Endodermal cell (in vitro differentiated cells): Measurements from ENCODE around the gene UNC13C. TPM values are rescaled to one million over a fixed set of nuclear protein-coding genes. Genes with fewer than 3 reads are reported as not detected.
A peak's percentile ranks its signal among the peaks of the same experiment; 100 is the strongest.

Experiments
- DNase-seq: peaks from one replicate; pipeline ENCODE4 v3.0.0-alpha.2; 2017
- H3K27ac ChIP-seq: 2 replicates; pipeline ENCODE4 v1.5.1; 2013; ENCODE audit warnings: mild to moderate bottlenecking, low read depth, low read length, moderate library complexity
- H3K27me3 ChIP-seq: 2 replicates; pipeline ENCODE4 v1.6.1; 2013; ENCODE audit warnings: mild to moderate bottlenecking, low read length, moderate library complexity; ENCODE audit not compliant: insufficient read depth, control insufficient read depth, poor library complexity, severe bottlenecking
- H3K36me3 ChIP-seq: 2 replicates; pipeline ENCODE4 v1.7.0; 2013; ENCODE audit warnings: mild to moderate bottlenecking, low read length, moderate library complexity; ENCODE audit not compliant: control insufficient read depth, insufficient read depth
- H3K4me1 ChIP-seq: one replicate; pipeline ENCODE4 v1.7.0; 2013; ENCODE audit warnings: low read length; ENCODE audit not compliant: control insufficient read depth, insufficient read depth
- H3K4me3 ChIP-seq: 2 replicates; pipeline ENCODE4 v1.5.1; 2013; ENCODE audit warnings: mild to moderate bottlenecking, low read length, moderate library complexity
- H3K9ac ChIP-seq: 2 replicates; pipeline ENCODE4 v1.6.1; 2013; ENCODE audit warnings: mild to moderate bottlenecking, low read length, moderate library complexity; ENCODE audit not compliant: poor library complexity, severe bottlenecking; ENCODE audit errors: extremely low read depth
- H3K9me3 ChIP-seq: 2 replicates; pipeline ENCODE4 v1.6.1; 2013; ENCODE audit warnings: mild to moderate bottlenecking, low read length, moderate library complexity; ENCODE audit not compliant: control insufficient read depth
- H3K27ac Mint-ChIP-seq: 2 replicates; pipeline ENCODE4 v1.8.0; 2020; ENCODE audit warnings: mixed read lengths
- H3K27me3 Mint-ChIP-seq: 2 replicates; pipeline ENCODE4 v1.8.0; 2021; ENCODE audit warnings: mild to moderate bottlenecking, mixed read lengths; ENCODE audit not compliant: insufficient read depth
- H3K36me3 Mint-ChIP-seq: 2 replicates; pipeline ENCODE4 v1.8.0; 2020; ENCODE audit warnings: low read depth, mixed read lengths
- H3K4me1 Mint-ChIP-seq: 2 replicates; pipeline ENCODE4 v1.8.0; 2020; ENCODE audit warnings: mixed read lengths
- H3K4me3 Mint-ChIP-seq: 2 replicates; pipeline ENCODE4 v1.8.0; 2020; ENCODE audit warnings: mild to moderate bottlenecking, moderate library complexity, mixed read lengths
- H3K9me3 Mint-ChIP-seq: 2 replicates; pipeline ENCODE4 v1.8.0; 2020; ENCODE audit warnings: mild to moderate bottlenecking, mixed read lengths
- WGBS, 2 experiments: methylation state at CpG; one replicate each; pipeline versions ENCODE4 v1.1.5 to v1.1.7; 2013; ENCODE audit warnings: missing lambda C conversion rate in 2 of 2, mixed read lengths in 1 of 2; ENCODE audit not compliant: insufficient coverage in 1 of 2, insufficient read length in 1 of 2; 5-methylcytosine and 5-hydroxymethylcytosine counted together
- total RNA-seq, 2 donors: library from RNA; stranded (reverse); fragmentation: NEBNext Ultra II Directional in 1 of 2; extraction: Animal tissue kit (Norgen Biotek cat#: 25700) in 1 of 2; gene quantifications; 2 replicates in 1 of 2; 3 replicates in 1 of 2; pipeline ENCODE4 v1.2.1, GENCODE V29; 2021
- TF ChIP-seq, protein P1 (sequence below): fragments of 200-600 bp; sonication (generic); conservative IDR thresholded peaks from 2 replicates; pipeline ENCODE4 v1.5.0; 2021; ENCODE audit warnings: antibody characterized with exemption, mild to moderate bottlenecking

UNC13C gene
- total RNA-seq, 2 donors from 2014 or later = 7.2 to 19.9 TPM

DNA sequence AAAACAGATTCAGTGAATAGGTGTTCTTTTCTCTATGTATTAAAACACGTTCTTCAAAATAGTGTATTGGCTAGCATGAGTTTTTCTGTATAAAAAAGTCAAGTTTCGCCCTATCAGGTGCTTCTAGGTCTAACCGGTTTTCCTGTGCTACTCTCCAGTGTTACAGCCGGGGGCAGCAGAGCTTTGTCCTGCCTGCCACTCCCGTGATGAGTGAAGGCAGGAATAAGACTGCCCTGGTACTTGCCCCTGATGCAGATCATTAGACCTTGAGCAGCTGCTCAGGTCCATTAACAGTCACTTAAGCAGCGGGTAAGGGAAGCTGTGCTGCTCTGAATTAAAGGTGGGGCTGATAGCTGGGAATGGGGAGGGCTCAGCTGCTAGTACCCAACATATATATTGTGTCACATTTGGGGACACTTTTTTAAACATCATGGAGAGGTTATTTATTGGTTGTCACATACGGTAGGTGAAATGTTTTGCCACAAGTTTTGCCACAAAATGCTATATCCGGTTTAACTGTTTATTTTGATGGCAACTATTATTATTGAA lies 1.3 kb upstream of the UNC13C start:
- TF ChIP-seq, protein P1, sequence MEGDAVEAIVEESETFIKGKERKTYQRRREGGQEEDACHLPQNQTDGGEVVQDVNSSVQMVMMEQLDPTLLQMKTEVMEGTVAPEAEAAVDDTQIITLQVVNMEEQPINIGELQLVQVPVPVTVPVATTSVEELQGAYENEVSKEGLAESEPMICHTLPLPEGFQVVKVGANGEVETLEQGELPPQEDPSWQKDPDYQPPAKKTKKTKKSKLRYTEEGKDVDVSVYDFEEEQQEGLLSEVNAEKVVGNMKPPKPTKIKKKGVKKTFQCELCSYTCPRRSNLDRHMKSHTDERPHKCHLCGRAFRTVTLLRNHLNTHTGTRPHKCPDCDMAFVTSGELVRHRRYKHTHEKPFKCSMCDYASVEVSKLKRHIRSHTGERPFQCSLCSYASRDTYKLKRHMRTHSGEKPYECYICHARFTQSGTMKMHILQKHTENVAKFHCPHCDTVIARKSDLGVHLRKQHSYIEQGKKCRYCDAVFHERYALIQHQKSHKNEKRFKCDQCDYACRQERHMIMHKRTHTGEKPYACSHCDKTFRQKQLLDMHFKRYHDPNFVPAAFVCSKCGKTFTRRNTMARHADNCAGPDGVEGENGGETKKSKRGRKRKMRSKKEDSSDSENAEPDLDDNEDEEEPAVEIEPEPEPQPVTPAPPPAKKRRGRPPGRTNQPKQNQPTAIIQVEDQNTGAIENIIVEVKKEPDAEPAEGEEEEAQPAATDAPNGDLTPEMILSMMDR = peak; percentile 84
- 24 to 38% methylated on average over 4 to 7 of the region's 8 CpGs for WGBS, 2 experiments
- Histone ChIP-seq H3K27me3 (peaks cover 28% of the 10 kb centered on the region), H3K36me3 (no peaks in the 10 kb centered on the region), H3K4me3 (no peak overlapping the region), H3K9ac (no peak overlapping the region), H3K27ac (no peak overlapping the region), H3K4me1 (peaks cover 4% of the 10 kb centered on the region), H3K9me3 (no peaks in the 10 kb centered on the region)
- Mint-ChIP-seq H3K4me3 (no peak overlapping the region), H3K27me3 (peaks cover 25% of the 10 kb centered on the region), H3K27ac (no peak overlapping the region), H3K9me3 (no peaks in the 10 kb centered on the region), H3K4me1 (peaks cover 12% of the 10 kb centered on the region), H3K36me3 (no peaks in the 10 kb centered on the region)
- peak; percentile 87 for DNase-seq

- Histone ChIP-seq H3K9me3 (no peaks in the 10 kb centered on the region), H3K9ac (no peak overlapping the region)
- WGBS, 2 experiments = 79 to 82% methylated on average over 1 to 4 of the region's 4 CpGs
Observed at GRCh38 chr15:53979051-53979788, 979 bp downstream of the UNC13C start.

GRCh38 chr15:53980021-53980420 lies 1.8 kb downstream of the UNC13C start:
- H3K4me1 ChIP-seq = peaks cover 4% of the 10 kb centered on the region
- H3K27me3 Mint-ChIP-seq = peaks cover 25% of the 10 kb centered on the region
- peaks cover 12% of the 10 kb centered on the region for H3K4me1 Mint-ChIP-seq
- no peak overlapping the region for H3K27ac ChIP-seq
- WGBS, 2 experiments = 88% methylated on average over 2 of the region's 2 CpGs; no CpG with 5 or more reads in 1 of the 2 experiments
- no peaks in the 10 kb centered on the region for H3K9me3 ChIP-seq
- no peak overlapping the region for H3K9ac ChIP-seq
- H3K27me3 ChIP-seq = peaks cover 28% of the 10 kb centered on the region
- H3K4me3 ChIP-seq = no peak overlapping the region
- H3K36me3 ChIP-seq = no peaks in the 10 kb centered on the region
- H3K9me3 Mint-ChIP-seq = no peaks in the 10 kb centered on the region
- TF ChIP-seq, protein P1 = no peak
- no peak for DNase-seq
- no peak overlapping the region for H3K4me3 Mint-ChIP-seq
- no peaks in the 10 kb centered on the region for H3K36me3 Mint-ChIP-seq
- H3K27ac Mint-ChIP-seq = no peak overlapping the region

More at GRCh38 chr15:53979051-53979788, 979 bp downstream of the UNC13C start:
- peaks cover 4% of the 10 kb centered on the region for H3K4me1 ChIP-seq
- H3K9me3 Mint-ChIP-seq = no peaks in the 10 kb centered on the region
- no peak overlapping the region for H3K27ac Mint-ChIP-seq
- no peak overlapping the region for H3K27ac ChIP-seq
- H3K4me3 Mint-ChIP-seq = peak overlapping the region; percentile 56
- H3K36me3 ChIP-seq = no peaks in the 10 kb centered on the region
- peaks cover 25% of the 10 kb centered on the region for H3K27me3 Mint-ChIP-seq
- peak overlapping the region; percentile 82 for H3K4me3 ChIP-seq
- no peaks in the 10 kb centered on the region for H3K36me3 Mint-ChIP-seq
- DNase-seq = no peak
- peaks cover 28% of the 10 kb centered on the region for H3K27me3 ChIP-seq
- H3K4me1 Mint-ChIP-seq = peaks cover 12% of the 10 kb centered on the region
- TF ChIP-seq, protein P1 = no peak
